Measurements from ENCODE around the gene PHLPP1.

DNA sequence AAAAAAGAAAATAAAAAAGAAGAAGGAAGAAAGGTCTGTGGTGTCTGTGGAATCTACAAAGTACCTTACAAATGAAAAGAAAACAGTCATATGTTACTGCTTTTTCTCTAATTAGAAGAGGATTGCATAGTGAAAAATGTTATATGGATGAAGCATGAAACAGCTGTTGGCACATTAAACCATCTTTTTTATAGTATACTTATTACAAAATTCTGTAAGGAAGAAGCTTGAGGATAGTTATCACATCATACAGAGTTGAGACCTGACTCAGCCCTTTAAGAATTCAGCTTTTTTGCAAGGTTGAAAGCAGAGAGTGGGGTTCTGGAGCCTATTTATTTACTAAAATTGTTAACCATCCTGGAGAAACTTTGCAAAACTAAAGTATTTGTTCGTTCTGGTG, 222.7 kb downstream of the PHLPP1 start:
- TF ChIP-seq, protein P1, sequence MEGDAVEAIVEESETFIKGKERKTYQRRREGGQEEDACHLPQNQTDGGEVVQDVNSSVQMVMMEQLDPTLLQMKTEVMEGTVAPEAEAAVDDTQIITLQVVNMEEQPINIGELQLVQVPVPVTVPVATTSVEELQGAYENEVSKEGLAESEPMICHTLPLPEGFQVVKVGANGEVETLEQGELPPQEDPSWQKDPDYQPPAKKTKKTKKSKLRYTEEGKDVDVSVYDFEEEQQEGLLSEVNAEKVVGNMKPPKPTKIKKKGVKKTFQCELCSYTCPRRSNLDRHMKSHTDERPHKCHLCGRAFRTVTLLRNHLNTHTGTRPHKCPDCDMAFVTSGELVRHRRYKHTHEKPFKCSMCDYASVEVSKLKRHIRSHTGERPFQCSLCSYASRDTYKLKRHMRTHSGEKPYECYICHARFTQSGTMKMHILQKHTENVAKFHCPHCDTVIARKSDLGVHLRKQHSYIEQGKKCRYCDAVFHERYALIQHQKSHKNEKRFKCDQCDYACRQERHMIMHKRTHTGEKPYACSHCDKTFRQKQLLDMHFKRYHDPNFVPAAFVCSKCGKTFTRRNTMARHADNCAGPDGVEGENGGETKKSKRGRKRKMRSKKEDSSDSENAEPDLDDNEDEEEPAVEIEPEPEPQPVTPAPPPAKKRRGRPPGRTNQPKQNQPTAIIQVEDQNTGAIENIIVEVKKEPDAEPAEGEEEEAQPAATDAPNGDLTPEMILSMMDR (IDR thresholded peaks at IDR 0.05), result no peak
- no peak for TF ChIP-seq POLR2A (IDR thresholded peaks at IDR 0.05)
- no peak for TF ChIP-seq POLR2AphosphoS5 (IDR thresholded peaks at IDR 0.05)
- no peak for TF ChIP-seq EP300 (IDR thresholded peaks at IDR 0.05)

All from suprapubic skin (tissue), 4 donors.